IPS-15b (cell line): ENCODE data around the gene SUSD5.

Experiments
- H3K27me3 ChIP-seq: one replicate; pipeline ENCODE4 v1.6.1; 2013; ENCODE audit warnings: low read length; ENCODE audit not compliant: control insufficient read depth, insufficient read depth
- H3K36me3 ChIP-seq: one replicate; pipeline ENCODE4 v1.6.1; 2013; ENCODE audit warnings: low read length; ENCODE audit not compliant: control insufficient read depth, insufficient read depth
- H3K4me1 ChIP-seq: one replicate; pipeline ENCODE4 v1.6.1; 2013; ENCODE audit warnings: mild to moderate bottlenecking, low read length; ENCODE audit not compliant: control insufficient read depth, insufficient read depth
- H3K4me3 ChIP-seq: one replicate; pipeline ENCODE4 v1.5.1; 2013; ENCODE audit warnings: low read depth, low read length
- H3K9ac ChIP-seq: one replicate; pipeline ENCODE4 v1.6.1; 2013; ENCODE audit warnings: low read depth, mild to moderate bottlenecking, low read length
- H3K9me3 ChIP-seq: one replicate; pipeline ENCODE4 v1.6.1; 2013; ENCODE audit warnings: mild to moderate bottlenecking, low read length; ENCODE audit not compliant: control insufficient read depth, insufficient read depth

SUSD5 gene

DNA sequence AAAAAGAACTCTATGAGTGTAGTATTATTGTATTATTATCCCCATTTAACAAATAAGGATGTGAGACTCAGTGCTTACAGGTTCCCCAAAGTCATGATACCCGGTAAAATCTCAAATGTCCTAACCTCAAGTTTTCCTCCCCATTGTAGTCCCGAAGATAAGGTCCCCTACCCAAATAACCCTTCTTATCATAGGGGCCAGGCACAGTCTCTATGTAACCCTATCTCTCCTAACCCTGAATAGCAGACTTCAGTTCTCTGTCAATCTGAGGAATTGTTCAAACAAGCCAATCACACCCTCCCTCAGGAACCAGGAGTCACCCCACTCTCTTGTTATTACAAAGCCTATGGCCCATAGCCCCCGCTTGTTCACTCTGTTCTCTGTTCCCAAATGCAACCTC is 10.5 kb upstream of the SUSD5 start:
- Histone ChIP-seq H3K36me3 (no peaks in the 10 kb centered on the region), H3K9me3 (no peaks in the 10 kb centered on the region), H3K4me3 (no peak overlapping the region), H3K9ac (no peak overlapping the region), H3K4me1 (no peaks in the 10 kb centered on the region), H3K27me3 (no peaks in the 10 kb centered on the region)

DNA sequence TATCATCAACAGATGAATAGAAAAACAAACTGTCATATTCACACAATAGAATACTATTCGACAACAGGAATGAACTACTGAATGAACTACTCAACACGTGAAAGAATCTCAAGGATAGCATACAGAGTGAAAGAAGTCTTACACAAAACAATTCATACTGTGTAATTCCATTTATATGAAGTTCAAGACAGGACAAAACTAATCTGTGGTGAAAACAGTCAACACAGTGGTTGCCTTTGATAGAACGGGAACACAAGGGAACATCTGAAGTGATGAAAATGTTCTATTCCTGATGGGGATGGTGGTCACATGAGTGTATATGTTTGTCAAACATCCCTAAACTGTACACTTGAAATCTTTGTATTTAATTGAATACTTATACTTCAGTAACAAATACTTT is 2.6 kb upstream of the SUSD5 start:
- Histone ChIP-seq H3K9ac (no peak overlapping the region), H3K9me3 (no peaks in the 10 kb centered on the region), H3K4me1 (peaks cover 3% of the 10 kb centered on the region), H3K4me3 (no peak overlapping the region), H3K27me3 (peaks cover 42% of the 10 kb centered on the region), H3K36me3 (no peaks in the 10 kb centered on the region)

DNA sequence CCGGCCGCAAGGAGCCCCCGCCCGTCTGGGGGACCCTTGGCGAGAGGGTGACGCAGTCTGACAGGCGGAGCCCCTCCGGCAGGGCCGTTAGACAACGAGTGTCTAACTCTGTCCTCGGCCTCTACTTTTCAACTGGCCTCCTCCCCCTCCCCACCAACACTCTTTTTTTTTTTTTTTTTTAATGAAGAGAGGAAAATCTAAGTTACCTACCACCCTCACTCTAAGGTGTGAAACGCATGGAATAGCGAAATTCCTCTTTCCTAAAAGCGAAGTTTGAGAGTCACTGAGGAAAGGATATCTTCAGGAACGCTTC is 521 bp upstream of the SUSD5 start:
- H3K9ac ChIP-seq, result no peak overlapping the region
- no peaks in the 10 kb centered on the region for H3K36me3 ChIP-seq
- H3K9me3 ChIP-seq, result no peaks in the 10 kb centered on the region
- peaks cover 53% of the 10 kb centered on the region for H3K27me3 ChIP-seq
- peaks cover 3% of the 10 kb centered on the region for H3K4me1 ChIP-seq
- H3K4me3 ChIP-seq, result peak overlapping the region; percentile 71

DNA sequence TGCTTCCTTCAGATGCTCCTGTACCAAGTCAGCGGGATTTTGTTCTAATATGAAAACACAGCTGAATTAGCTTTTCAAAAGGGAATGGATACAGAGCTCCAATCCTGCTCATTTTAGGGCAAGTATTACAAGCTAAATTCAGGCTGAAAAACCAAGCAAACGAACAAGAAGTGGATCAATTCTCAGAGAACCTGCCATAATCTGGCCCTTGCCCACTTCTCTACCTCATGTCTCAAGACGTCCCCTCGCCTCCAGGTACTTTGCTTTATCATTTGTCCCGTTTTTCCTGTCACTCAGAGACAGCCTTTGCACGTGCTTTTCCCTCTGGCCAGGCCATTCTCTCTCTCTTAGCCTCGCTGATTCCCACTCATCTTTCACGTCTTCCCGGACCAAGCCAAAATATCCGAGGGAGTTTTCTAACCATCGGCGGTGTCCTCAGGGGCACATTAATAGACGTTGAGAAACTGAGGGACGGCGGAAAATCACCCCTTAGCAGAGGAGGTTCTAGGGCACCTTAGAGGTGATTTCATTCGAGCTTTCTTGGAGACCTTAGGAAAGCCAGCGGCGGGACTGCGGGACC is 654 bp downstream of the SUSD5 start:
- Histone ChIP-seq H3K27me3 (peaks cover 53% of the 10 kb centered on the region), H3K4me1 (peaks cover 3% of the 10 kb centered on the region), H3K9ac (no peak overlapping the region), H3K36me3 (no peaks in the 10 kb centered on the region), H3K9me3 (no peaks in the 10 kb centered on the region), H3K4me3 (peak overlapping the region; percentile 71)

DNA sequence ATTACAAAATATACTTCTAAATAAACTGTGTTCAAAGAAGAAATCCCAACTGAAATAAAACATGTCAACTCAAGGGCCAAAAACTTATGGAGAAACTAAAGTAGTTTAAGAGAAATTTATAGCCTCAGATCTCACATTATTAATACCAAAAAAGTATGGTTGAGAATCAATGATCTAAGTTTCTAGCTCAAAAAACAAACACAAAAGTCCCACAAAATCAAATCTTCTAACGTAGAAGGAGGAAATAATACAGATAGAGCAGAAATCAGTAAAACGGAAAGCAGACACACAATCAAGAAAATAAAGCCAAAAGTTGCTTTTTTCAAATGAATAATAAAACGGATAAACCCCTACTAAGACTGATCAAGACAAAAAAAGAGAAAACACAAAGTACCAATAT is 2.9 kb downstream of the SUSD5 start:
- Histone ChIP-seq H3K9me3 (no peaks in the 10 kb centered on the region), H3K4me3 (no peak overlapping the region), H3K36me3 (no peaks in the 10 kb centered on the region), H3K27me3 (peaks cover 50% of the 10 kb centered on the region), H3K9ac (no peak overlapping the region), H3K4me1 (peaks cover 3% of the 10 kb centered on the region)

DNA sequence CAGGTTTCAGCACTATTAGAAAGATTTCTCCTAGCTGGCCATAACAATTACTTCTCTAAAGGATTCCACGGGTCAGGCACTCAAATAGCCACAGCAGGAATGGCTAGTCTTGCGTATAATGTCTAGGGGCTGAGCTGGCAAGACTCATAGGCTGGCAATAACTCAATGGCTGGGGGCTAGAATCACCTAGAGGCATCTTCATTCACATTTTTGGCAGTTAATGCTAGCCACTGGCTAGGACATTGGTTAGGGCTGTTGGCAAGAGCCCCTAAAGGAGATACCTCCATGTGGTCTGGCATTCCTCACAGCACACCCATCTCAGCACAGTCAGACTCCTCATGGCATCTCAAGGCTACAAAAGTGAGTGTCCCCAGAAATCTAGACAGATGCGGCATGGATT is 6.2 kb downstream of the SUSD5 start:
- peaks cover 3% of the 10 kb centered on the region for H3K9me3 ChIP-seq
- H3K27me3 ChIP-seq, result peaks cover 23% of the 10 kb centered on the region
- H3K36me3 ChIP-seq, result no peaks in the 10 kb centered on the region
- no peak overlapping the region for H3K9ac ChIP-seq
- H3K4me3 ChIP-seq, result no peak overlapping the region
- H3K4me1 ChIP-seq, result no peaks in the 10 kb centered on the region

DNA sequence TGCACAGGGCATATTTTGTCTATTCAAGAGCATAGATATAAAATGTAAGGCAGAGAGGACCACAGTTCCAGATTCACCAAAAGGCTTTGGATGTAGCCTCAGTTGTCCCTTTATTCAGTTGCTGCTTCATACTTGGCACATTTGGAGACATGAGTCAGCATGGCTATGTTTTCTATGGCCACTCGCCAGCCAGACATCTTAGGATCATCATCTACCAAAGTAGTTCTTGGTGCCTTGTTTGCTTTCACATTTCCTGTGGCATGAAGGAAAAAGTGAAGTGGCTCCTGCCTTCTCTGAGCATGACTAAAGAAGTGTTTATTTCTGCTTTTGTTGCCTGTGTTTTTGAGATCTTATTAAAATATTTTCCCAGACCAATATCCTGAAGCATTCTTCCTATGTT is 7.2 kb downstream of the SUSD5 start:
- H3K9ac ChIP-seq, result no peak overlapping the region
- peaks cover 13% of the 10 kb centered on the region for H3K27me3 ChIP-seq
- no peaks in the 10 kb centered on the region for H3K36me3 ChIP-seq
- H3K9me3 ChIP-seq, result peaks cover 3% of the 10 kb centered on the region
- H3K4me1 ChIP-seq, result no peaks in the 10 kb centered on the region
- no peak overlapping the region for H3K4me3 ChIP-seq

DNA sequence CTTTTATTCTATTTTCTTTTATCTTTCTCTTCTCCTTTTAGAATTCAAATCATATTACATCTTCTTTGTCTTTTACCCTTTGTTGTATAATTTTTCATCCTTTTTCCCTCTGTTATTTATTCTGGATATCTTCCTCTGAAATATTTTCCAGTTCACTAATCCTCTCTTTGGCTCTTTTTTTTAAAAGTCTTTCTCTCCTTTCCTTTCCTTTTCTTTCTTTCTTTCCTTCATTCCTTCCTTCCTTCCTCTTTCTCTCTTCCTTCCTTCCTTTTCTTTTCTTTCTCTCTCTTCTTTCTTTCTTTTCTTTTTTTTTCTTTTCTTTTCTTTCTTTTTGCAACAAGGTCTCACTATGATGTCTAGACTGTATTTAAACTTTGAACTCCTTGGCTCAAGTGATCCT is 9.3 kb downstream of the SUSD5 start:
- no peaks in the 10 kb centered on the region for H3K36me3 ChIP-seq
- peaks cover 3% of the 10 kb centered on the region for H3K9me3 ChIP-seq
- H3K9ac ChIP-seq, result no peak overlapping the region
- H3K27me3 ChIP-seq, result no peaks in the 10 kb centered on the region
- H3K4me3 ChIP-seq, result no peak overlapping the region
- H3K4me1 ChIP-seq, result no peaks in the 10 kb centered on the region

DNA sequence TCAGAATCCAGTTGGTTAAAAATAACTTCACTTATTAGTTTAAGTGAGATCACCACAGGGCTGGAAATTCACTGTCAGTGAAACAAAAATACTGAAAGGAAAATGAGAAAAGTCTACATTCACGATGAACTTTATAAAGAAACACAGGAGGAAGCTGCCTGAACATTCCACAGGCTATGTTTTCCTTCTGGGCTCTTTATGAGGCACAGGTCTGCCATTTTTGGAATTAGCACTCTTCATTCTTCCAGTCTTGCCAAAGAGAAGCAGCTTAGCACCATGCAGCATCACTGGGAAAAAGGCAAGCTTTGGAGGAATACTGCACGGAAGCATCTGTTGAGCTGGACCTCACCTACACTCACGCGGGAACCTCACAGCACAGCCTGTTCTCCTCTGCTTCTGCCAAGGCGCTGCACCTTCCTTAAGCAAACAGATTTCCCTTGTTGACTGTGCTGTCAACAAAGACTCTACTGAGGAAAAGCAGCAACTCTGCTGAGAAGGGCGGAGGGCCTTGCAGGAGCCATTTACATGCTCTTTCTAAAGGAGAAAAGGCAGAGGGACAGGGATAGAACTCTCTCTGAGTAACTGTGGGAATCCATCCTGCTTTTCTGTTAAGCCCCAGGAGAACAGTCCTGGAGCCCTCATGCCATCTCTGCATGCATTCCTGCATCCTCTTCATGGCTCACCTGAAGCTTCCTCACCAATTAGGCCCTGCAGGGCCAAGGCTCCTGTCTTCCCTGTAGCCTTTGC is 15.7 kb downstream of the SUSD5 start:
- H3K36me3 ChIP-seq, result no peaks in the 10 kb centered on the region
- no peak overlapping the region for H3K9ac ChIP-seq
- H3K27me3 ChIP-seq, result no peaks in the 10 kb centered on the region
- H3K4me3 ChIP-seq, result no peak overlapping the region
- H3K9me3 ChIP-seq, result no peaks in the 10 kb centered on the region
- H3K4me1 ChIP-seq, result peaks cover 3% of the 10 kb centered on the region

DNA sequence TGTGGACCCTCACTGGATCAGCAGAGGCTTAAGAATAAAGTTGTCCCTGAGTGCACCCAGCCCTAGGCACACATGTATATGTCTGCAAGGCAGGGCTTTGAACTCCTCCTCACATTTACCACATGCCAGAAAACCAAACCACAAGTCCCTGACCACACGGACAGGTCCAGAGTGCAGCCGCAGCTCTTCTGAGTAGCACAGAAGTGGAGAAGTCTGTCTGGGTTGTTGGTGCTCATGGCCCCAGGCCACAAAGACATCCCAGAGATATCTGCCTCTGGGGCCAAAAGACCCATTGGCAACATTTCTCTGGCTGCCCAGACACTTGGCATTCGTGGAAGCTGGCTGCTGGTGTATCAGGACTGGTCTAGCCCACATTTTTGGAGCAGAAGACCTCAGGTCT is 17.4 kb downstream of the SUSD5 start:
- Histone ChIP-seq H3K9me3 (no peaks in the 10 kb centered on the region), H3K27me3 (no peaks in the 10 kb centered on the region), H3K4me3 (no peak overlapping the region), H3K9ac (no peak overlapping the region), H3K36me3 (no peaks in the 10 kb centered on the region), H3K4me1 (peaks cover 3% of the 10 kb centered on the region)

DNA sequence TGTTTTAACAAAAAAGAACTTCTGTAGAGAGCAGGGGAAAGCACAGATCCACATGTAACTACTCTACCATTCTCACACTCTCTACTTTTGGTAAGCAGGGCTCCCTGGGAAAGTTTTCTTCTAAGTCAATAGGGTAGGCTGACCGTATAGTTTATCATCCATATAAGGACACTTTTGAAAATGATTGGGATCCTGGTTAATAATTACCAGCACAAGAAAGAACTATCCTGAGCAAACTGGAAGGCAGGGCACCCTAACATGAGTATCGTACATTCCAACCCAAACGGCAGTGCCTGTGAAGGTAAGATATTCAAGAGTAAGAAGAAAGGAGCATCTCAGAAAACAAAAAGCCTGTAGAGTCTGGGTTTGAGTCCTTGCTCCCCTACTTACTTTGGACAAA is 22.1 kb downstream of the SUSD5 start:
- Histone ChIP-seq H3K4me3 (no peak overlapping the region), H3K9me3 (no peaks in the 10 kb centered on the region), H3K4me1 (no peaks in the 10 kb centered on the region), H3K27me3 (no peaks in the 10 kb centered on the region), H3K36me3 (no peaks in the 10 kb centered on the region), H3K9ac (no peak overlapping the region)

DNA sequence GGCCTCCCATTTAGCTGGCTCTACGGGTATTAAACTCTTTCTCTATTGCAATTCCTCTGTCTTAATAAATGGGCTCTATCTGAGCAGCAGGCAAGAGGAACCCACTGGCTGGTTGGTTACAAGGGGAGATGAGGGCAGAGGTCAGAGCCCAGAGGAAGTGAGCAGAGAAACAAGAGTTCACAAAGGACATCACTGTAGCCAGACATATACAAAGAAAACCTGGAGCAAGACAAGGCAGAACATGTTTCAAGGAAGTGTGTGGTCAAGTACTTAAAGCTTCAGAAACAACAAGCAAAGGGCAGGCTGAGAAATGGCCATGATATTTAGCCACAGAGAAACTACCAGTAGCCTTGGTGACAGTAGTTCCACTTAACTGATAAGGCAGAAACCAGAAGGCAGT is 24.3 kb downstream of the SUSD5 start:
- no peak overlapping the region for H3K9ac ChIP-seq
- no peaks in the 10 kb centered on the region for H3K36me3 ChIP-seq
- H3K4me3 ChIP-seq, result no peak overlapping the region
- no peaks in the 10 kb centered on the region for H3K27me3 ChIP-seq
- H3K4me1 ChIP-seq, result no peaks in the 10 kb centered on the region
- no peaks in the 10 kb centered on the region for H3K9me3 ChIP-seq
